Mucosa of stomach (tissue), 1 donor: ENCODE data around the gene SERINC5.
A peak's percentile ranks its signal among the peaks of the same experiment; 100 is the strongest.
"Not testable (repeated sequence)": the region's sequence is repeated elsewhere in the genome, so short reads cannot be mapped to it uniquely, and the experiment has no call there.

Experiments
- H3K27me3 ChIP-seq: one replicate; pipeline ENCODE4 v1.7.0; 2013; ENCODE audit warnings: mild to moderate bottlenecking, low read length; ENCODE audit not compliant: control insufficient read depth, insufficient read depth
- H3K36me3 ChIP-seq: one replicate; pipeline ENCODE4 v1.7.0; 2013; ENCODE audit warnings: low read length; ENCODE audit not compliant: control insufficient read depth, insufficient read depth
- H3K4me1 ChIP-seq: one replicate; pipeline ENCODE4 v1.7.0; 2013; ENCODE audit warnings: mild to moderate bottlenecking, low read length; ENCODE audit not compliant: control insufficient read depth, insufficient read depth
- H3K4me3 ChIP-seq: one replicate; pipeline ENCODE4 v1.7.0; 2013; ENCODE audit warnings: low read length
- H3K9ac ChIP-seq: one replicate; pipeline ENCODE4 v1.7.0; 2013; ENCODE audit warnings: mild to moderate bottlenecking, low read length, moderate library complexity
- H3K9me3 ChIP-seq: one replicate; pipeline ENCODE4 v1.7.0; 2013; ENCODE audit warnings: mild to moderate bottlenecking, low read length, moderate library complexity; ENCODE audit not compliant: control insufficient read depth
- donor health status: Pancreatic carcinoma.

SERINC5 gene

DNA sequence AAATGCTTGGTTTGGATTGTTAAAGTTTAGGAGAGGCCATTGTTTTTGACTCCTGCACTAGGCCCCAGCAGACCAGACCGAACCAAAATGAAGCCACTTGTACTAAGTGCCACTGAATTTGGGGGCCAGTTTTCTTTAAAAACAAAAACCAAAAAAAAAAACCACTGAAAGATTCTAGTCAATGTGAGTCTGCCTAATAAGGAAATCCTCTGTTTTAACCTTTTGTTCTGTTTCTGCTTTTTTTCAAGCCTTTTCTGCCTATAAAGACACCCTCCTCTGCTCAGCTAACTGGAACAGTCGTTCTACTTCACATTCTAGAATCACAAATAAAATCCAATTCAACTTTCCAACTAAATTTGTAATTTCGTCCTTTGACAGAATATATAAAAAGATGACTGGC is 64.9 kb downstream of the SERINC5 start:
- Histone ChIP-seq H3K36me3 (no peaks in the 10 kb centered on the region), H3K9me3 (no peaks in the 10 kb centered on the region), H3K4me1 (peaks cover 44% of the 10 kb centered on the region), H3K4me3 (no peak overlapping the region), H3K9ac (no peak overlapping the region), H3K27me3 (no peaks in the 10 kb centered on the region)

DNA sequence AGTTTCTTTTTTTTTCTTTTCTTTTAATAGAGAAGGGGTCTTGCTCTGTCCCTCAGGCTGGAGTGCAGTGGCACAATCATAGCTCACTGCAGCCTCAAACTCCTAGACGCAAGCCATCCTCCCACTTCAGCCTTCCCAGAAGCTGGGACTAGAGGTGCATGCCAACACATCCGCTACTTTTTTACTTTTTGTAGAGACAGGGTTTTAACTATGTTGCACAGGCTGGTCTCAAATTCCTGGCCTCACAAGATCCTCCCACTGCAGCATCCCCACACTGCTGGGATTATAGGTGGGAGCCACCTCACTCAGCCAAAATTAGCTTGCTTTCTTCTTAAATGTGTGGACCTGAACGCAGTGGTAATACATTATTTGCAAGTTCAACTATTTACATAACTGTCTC is 66.1 kb downstream of the SERINC5 start:
- Histone ChIP-seq H3K4me3 (no peak overlapping the region), H3K9me3 (no peaks in the 10 kb centered on the region), H3K36me3 (no peaks in the 10 kb centered on the region), H3K9ac (no peak overlapping the region), H3K4me1 (peaks cover 49% of the 10 kb centered on the region), H3K27me3 (no peaks in the 10 kb centered on the region)

DNA sequence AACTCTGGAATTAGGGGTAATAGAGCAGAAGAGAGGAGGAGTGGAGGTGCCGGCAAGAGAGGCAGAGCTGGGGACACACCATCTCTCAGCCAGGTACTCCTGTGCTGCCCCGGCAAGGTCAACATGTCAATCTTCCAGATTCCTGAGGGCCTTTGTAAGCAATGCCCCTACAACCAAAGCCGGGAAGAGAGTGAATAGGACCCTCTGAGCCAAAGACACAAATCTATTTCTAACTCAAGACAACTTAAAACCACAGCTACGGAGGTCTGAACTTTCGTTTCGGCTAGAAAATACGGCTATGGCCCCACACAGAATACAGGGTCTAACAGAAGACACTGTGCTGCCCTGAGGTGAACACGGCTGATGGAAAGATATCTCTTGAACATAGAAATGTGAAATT is 66.6 kb downstream of the SERINC5 start:
- Histone ChIP-seq H3K36me3 (no peaks in the 10 kb centered on the region), H3K4me3 (no peak overlapping the region), H3K4me1 (peaks cover 46% of the 10 kb centered on the region)

DNA sequence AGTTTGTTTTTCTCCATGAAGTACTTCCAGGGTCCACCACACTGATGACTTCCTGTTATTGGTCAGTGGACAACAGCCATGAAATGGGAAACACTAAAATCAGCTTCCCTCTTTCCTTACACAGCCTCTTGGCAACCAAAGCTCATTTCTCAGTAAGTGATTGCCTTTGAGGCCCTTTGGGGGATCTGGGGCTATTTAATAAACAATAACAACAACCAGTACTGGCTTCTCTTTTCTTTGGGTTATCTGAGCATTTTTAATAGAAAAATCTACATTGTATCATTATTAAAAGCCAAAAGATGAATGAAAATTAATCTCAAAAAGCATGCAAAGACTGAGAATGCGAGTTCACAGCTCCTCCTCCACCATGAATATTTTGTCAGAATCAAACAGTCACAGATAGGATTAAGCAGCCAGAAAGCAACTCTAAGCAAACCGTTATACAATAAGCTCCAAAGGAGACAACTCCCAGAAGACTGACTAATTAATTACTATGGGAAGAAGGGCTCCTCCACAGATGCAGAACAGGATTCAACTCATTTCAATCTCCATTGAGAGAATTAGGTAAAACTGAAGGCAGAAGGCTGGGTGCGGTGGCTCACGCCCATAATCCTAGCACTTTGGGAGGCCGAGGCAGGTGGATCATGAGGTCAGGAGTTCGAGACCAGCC is 68.3 kb downstream of the SERINC5 start:
- no peak overlapping the region for H3K4me3 ChIP-seq

More for the DNA sequence above, 66.6 kb downstream of the SERINC5 start:
- Histone ChIP-seq H3K9ac (no peak overlapping the region), H3K9me3 (no peaks in the 10 kb centered on the region), H3K27me3 (no peaks in the 10 kb centered on the region)

DNA sequence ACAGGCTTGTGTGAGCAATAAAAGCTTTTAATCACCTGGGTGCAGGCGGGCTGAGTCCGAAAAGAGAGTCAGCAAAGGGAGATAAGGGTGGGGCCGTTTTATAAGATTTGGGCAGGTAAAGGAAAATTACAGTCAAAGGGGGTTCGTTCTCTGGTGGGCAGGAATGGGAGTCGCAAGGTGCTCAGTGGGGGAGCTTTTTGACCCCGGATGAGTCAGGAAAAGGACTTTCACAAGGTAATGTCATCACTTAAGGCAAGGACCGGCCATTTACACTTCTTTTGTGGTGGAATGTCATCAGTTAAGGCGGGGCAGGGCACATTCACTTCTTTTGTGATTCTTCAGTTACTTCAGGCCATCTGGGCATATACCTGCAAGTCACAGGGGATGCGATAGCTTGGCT is 70.3 kb downstream of the SERINC5 start:
- H3K4me1 ChIP-seq, result peaks cover 49% of the 10 kb centered on the region
- H3K9me3 ChIP-seq, H3K4me3 ChIP-seq, H3K36me3 ChIP-seq, H3K9ac ChIP-seq, H3K27me3 ChIP-seq: not testable (repeated sequence)

More for the DNA sequence above, 68.3 kb downstream of the SERINC5 start:
- H3K4me1 ChIP-seq, result peaks cover 43% of the 10 kb centered on the region
- H3K9me3 ChIP-seq, result no peaks in the 10 kb centered on the region
- H3K36me3 ChIP-seq, result no peaks in the 10 kb centered on the region
- no peaks in the 10 kb centered on the region for H3K27me3 ChIP-seq
- H3K9ac ChIP-seq, result no peak overlapping the region

DNA sequence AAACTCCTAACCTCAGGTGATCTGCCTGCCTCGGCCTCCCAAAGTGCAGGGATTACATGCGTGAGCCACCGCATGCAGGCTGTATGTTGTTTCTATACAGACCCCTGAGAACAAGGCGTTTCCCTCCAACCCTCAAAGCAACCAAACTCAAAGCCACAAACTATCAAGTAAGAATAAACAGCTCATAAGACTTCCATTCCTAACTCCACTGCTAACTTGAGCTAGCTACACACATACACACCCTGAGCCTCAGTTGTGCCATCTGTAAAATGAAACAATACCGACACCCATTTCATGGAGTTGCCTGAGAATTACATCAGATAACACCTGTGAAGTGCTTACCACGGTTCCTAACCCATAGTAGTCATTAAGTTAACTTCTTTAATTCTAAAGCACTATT is 70.8 kb downstream of the SERINC5 start:
- no peaks in the 10 kb centered on the region for H3K9me3 ChIP-seq
- no peak overlapping the region for H3K9ac ChIP-seq
- H3K27me3 ChIP-seq, result no peaks in the 10 kb centered on the region
- peaks cover 50% of the 10 kb centered on the region for H3K4me1 ChIP-seq
- no peak overlapping the region for H3K4me3 ChIP-seq
- H3K36me3 ChIP-seq, result no peaks in the 10 kb centered on the region

DNA sequence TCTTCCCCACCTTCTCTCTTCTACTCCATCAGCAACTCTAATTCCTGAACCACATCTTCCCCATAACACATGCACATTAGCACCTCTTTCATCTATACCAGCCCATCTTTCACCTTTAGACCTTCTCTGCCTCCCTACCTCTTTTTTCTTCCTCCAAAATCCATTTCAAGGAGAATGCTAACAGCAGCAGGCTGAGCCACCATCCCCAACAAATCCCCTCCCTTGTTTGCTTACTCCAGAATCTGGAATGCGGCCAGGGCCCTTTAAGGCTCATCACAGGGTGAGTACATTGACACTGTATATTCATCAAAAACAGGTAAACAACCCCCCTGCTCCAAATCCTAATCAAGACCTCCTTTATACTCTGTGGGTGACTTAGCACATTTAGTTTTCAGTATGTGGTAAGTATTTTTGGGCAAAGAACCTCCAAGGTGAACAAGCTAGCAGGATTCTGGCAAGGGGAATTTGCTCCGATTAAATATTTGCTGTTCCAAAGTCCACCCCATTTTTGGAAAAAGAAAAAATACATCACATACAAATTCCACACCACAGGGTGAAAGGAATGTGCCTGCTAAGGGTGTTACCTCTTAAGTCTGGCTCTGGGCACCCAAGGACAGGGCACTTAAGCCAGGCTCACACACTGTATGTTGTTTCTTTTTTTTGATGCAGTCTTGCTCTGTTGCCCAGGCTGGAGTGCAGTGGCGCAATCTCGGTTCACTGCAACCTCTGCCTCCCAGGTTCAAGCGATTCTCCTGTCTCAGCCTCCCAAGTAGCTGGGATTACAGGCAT is 71.4 kb downstream of the SERINC5 start:
- Histone ChIP-seq H3K36me3 (no peaks in the 10 kb centered on the region), H3K27me3 (no peaks in the 10 kb centered on the region), H3K4me3 (no peak overlapping the region), H3K9me3 (no peaks in the 10 kb centered on the region), H3K9ac (no peak overlapping the region), H3K4me1 (peaks cover 50% of the 10 kb centered on the region)

DNA sequence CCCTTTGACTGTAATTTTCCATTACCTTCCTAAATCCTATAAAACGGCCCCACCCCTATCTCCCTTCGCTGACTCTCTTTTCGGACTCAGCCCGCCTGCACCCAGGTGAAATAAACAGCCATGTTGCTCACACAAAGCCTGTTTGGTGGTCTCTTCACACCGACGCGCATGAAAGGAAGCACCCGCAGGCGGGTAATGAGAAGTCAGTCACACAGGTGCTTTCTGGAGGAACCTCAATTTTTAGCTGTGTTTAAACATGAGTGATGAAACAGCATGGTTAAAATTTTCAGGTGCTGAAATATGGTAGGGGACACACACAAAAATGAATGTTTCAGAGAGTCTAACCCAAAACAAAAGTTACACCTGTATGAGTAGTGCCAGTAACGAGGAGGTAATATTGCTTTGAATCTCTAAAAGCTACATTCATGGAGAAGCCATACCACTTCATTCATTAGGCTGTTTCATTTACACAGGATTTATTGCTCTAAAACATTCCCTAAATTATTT is 72.1 kb downstream of the SERINC5 start:
- H3K36me3 ChIP-seq, H3K4me3 ChIP-seq, H3K27me3 ChIP-seq, H3K9ac ChIP-seq, H3K9me3 ChIP-seq: not testable (repeated sequence)
- H3K4me1 ChIP-seq, result peaks cover 50% of the 10 kb centered on the region

DNA sequence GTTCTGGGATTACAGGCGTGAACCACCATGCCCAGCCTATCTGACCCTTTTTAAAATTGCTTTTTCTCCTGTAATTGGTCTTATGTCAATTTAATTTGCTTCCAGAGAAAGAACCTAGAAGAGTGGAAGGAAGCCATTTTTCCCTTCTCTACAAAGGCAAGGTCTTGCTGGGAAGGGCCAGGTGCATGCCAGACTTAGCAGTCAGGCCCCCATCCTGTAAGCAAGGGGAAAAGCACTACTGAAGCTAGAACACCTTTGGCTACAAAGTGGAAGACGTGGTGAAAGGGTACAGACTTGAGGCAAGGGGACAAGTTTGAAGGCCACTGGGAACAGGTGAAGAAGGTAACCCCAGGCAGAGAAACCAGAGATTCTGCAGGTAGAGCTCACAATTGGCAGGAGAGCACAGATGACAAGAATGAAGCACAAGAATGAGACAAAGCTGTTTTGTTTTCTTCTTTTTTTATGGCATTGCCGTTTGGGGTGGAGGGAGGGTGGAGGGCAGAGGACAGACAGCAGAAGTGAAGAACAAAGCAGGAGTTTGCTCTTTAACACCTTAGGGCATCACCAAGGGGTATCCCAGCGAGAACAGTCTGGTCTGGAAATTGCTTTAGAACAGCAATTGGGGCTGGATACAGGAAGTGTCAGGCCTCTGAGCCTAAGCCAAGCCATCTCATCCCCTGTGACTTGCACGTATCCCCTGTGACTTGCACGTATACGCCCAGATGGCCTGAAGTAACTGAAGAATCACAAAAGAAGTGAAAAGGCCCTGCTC is 72.9 kb downstream of the SERINC5 start:
- H3K4me1 ChIP-seq, result peaks cover 50% of the 10 kb centered on the region
- peak overlapping the region; percentile 16 for H3K9ac ChIP-seq
- no peaks in the 10 kb centered on the region for H3K9me3 ChIP-seq

DNA sequence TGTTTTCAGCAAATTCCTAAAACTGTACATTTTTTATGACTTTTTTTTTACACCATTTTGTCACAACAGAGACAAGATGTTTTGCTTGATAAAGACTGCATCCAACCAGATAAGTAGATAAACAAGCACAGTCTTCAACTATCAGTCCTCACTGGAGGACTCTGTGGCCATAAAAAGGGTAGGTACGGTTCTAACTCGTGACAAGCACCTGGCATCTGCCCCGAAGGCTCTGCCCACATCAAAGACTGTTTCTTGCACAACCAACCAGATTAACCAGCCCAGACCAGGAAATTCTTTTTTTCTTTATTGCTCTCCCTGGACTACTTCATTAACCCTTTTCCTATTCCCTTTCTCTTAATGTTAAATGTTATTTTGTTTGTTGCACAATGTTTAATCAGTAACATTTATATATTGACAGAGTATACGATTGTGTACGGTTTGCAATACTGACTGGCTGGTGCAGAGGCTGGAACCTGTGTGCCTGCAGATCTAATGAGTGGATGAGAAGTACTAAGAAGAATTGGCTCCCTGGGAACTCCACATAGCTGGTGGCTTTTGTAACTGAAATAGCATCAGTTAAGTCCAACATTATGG is 74.1 kb downstream of the SERINC5 start:
- H3K9ac ChIP-seq, result no peak overlapping the region
- no peaks in the 10 kb centered on the region for H3K27me3 ChIP-seq
- H3K4me1 ChIP-seq, result peaks cover 39% of the 10 kb centered on the region
- no peaks in the 10 kb centered on the region for H3K9me3 ChIP-seq
- no peaks in the 10 kb centered on the region for H3K36me3 ChIP-seq
- H3K4me3 ChIP-seq, result no peak overlapping the region

More for the DNA sequence above, 72.9 kb downstream of the SERINC5 start:
- no peaks in the 10 kb centered on the region for H3K36me3 ChIP-seq
- no peak overlapping the region for H3K4me3 ChIP-seq
- H3K27me3 ChIP-seq, result no peaks in the 10 kb centered on the region

DNA sequence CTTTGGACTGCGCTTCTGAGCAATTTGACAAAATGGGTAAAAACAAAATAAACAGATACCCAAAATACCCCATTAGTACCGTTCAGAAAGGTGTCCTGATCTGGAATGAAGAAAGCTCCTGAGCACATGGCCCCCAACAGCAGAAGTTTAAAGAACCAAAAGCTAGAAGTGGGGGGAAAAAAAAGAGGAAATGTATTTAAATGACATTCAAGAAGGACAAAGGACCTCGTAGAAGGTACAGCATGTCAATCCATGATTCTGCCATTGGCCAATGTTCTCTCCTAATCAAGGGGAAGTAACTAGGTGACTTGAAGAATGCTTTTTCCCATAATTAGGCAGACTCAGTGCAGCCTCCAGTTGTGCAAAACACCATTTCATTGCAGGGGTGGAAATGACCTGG is 78.6 kb downstream of the SERINC5 start:
- no peaks in the 10 kb centered on the region for H3K9me3 ChIP-seq
- no peak overlapping the region for H3K4me3 ChIP-seq
- no peak overlapping the region for H3K9ac ChIP-seq
- peaks cover 15% of the 10 kb centered on the region for H3K4me1 ChIP-seq
- H3K36me3 ChIP-seq, result no peaks in the 10 kb centered on the region
- no peaks in the 10 kb centered on the region for H3K27me3 ChIP-seq
